Measurements from ENCODE around the gene THBS4.
"Not testable (repeated sequence)": the region's sequence is repeated elsewhere in the genome, so short reads cannot be mapped to it uniquely, and the experiment has no call there.

Gene THBS4

DNA sequence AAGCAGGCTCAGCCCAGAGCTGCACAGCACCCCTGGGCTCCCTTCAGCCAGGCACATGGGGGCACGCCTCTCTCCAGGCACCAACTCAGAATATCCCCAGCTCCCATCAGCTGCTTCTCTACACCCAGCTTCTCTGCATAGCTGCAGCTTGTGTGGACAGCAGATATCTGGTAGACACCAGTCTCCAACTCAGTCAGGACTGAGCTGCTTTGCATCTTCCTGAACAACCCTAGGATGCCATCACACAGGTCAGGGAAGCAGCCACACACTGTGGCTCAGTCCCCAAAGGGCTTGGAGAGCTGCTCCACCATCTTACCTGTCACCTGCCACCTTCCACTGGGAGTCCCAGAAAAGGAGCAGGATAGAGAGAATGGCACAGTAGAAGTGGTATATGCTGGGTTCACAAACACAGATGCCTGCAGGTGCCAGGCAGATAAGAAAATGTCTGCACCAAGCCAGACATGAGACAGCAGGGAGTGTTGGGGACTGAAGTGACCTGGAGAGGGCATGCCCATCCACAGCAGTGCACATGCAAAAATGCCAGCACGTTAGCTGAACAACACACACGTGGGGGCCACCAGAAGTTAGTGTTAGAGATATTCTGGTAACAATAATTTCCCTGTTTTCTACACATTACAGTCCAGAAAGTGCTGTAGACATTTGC lies 42.0 kb downstream of the THBS4 start:
- Histone ChIP-seq H3K9ac (ENCODE audit: low read length) (no peak overlapping the region), H3K27ac (ENCODE audit: low read depth, low read length) (no peak overlapping the region), H3K4me3 (ENCODE audit: low read depth, low read length) (no peak overlapping the region), H3K4me1 (ENCODE audit: control insufficient read depth, insufficient read depth, low read length) (peaks cover 4% of the 10 kb centered on the region; the same call in 1 of the 2 replicates), H3K27me3 (ENCODE audit: control insufficient read depth, insufficient read depth, low read length) (no peaks in the 10 kb centered on the region), H3K36me3 (ENCODE audit: control insufficient read depth, insufficient read depth, low read length) (no peaks in the 10 kb centered on the region), H3K9me3 (ENCODE audit: control insufficient read depth, insufficient read depth, low read depth, low read length) (no peaks in the 10 kb centered on the region)

DNA sequence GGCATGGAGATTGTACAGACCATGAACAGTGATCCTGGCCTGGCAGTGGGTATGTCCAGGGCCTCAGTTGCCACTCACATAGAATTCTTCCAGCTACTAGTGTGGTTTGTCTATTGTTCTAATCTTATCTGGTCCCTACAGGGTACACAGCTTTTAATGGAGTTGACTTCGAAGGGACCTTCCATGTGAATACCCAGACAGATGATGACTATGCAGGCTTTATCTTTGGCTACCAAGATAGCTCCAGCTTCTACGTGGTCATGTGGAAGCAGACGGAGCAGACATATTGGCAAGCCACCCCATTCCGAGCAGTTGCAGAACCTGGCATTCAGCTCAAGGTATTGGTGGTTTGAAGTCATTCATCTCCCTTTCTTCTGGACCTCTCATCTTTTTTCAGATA lies 43.8 kb downstream of the THBS4 start:
- Histone ChIP-seq H3K27me3 (ENCODE audit: control insufficient read depth, insufficient read depth, low read length) (no peaks in the 10 kb centered on the region), H3K4me3 (ENCODE audit: low read depth, low read length) (no peak overlapping the region), H3K27ac (ENCODE audit: low read depth, low read length) (no peak overlapping the region), H3K9me3 (ENCODE audit: control insufficient read depth, insufficient read depth, low read depth, low read length) (no peaks in the 10 kb centered on the region), H3K9ac (ENCODE audit: low read length) (no peak overlapping the region), H3K36me3 (ENCODE audit: control insufficient read depth, insufficient read depth, low read length) (no peaks in the 10 kb centered on the region), H3K4me1 (ENCODE audit: control insufficient read depth, insufficient read depth, low read length) (peaks cover 12% of the 10 kb centered on the region; the same call in 1 of the 2 replicates)

DNA sequence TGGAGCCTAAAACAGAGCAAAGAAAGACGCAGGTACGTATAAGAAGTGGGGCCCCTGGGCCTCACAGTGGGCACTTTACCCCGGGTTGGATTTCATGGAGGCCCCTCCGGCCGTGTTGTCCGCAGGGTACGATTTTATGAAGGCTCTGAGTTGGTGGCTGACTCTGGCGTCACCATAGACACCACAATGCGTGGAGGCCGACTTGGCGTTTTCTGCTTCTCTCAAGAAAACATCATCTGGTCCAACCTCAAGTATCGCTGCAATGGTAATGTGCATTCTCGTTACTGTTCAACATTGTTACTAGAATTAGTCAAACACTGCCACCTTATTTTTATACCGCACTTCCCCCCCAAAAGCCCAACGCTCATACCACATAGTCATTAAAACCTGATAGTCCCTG lies 47.1 kb downstream of the THBS4 start:
- H3K4me3 ChIP-seq (ENCODE audit: low read depth, low read length) = no peak overlapping the region
- H3K9me3 ChIP-seq (ENCODE audit: control insufficient read depth, insufficient read depth, low read depth, low read length) = no peaks in the 10 kb centered on the region
- peaks cover 12% of the 10 kb centered on the region; the same call in 1 of the 2 replicates for H3K4me1 ChIP-seq (ENCODE audit: control insufficient read depth, insufficient read depth, low read length)
- no peak overlapping the region for H3K9ac ChIP-seq (ENCODE audit: low read length)
- H3K27ac ChIP-seq (ENCODE audit: low read depth, low read length) = no peak overlapping the region
- H3K27me3 ChIP-seq (ENCODE audit: control insufficient read depth, insufficient read depth, low read length) = no peaks in the 10 kb centered on the region
- no peaks in the 10 kb centered on the region for H3K36me3 ChIP-seq (ENCODE audit: control insufficient read depth, insufficient read depth, low read length)

DNA sequence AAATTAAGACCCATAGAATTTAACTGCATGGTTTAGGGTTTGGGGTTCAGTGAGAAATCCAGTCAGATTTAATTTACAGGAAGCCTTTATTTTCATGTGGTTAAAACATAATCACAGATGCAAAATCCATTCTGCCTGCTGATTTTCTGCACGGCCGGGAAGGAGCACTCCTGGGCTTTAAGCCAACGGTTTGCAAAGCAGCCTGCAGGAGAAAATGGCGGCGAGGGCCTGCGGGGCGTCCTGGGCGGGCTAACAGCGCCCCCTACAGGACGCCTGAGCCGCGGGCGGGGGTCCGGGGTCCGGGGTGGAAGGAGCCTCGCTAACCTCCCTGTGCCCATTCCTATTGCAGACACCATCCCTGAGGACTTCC lies 47.6 kb downstream of the THBS4 start:
- Histone ChIP-seq H3K36me3 (ENCODE audit: control insufficient read depth, insufficient read depth, low read length) (no peaks in the 10 kb centered on the region), H3K9ac (ENCODE audit: low read length) (no peak overlapping the region), H3K27me3 (ENCODE audit: control insufficient read depth, insufficient read depth, low read length) (no peaks in the 10 kb centered on the region), H3K27ac (ENCODE audit: low read depth, low read length) (no peak overlapping the region), H3K4me3 (ENCODE audit: low read depth, low read length) (no peak overlapping the region), H3K4me1 (ENCODE audit: control insufficient read depth, insufficient read depth, low read length) (peaks cover 12% of the 10 kb centered on the region; the same call in 1 of the 2 replicates), H3K9me3 (ENCODE audit: control insufficient read depth, insufficient read depth, low read depth, low read length) (no peaks in the 10 kb centered on the region)

DNA sequence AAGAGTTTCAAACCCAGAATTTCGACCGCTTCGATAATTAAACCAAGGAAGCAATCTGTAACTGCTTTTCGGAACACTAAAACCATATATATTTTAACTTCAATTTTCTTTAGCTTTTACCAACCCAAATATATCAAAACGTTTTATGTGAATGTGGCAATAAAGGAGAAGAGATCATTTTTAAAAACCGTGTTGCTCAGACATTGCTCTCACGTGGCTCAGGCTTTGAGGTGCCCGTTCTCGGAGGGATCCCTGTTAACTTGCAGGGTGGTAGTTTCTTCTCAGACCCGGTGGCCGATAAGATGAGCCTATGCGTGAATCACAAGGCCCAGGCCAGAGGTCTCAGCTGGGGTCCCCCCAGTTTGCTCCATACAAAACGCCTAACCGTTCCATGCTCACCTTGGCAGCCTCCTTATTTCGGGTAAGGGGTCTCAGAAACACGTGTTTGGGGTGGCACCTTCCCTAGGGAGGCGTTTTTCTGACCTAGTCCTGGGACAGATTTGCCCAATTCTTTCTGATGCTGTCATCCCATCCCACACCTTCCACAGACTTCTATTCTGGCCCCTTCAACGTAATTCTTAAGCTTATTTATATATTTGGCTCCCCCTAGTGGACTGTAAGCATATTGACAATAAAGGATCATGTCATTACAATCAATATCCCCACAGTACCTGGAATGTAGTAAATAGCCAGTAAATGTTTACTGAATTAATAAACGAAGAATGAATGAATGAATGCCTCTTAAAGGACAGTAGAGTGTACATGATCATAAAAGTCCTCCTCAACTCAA lies 48.1 kb downstream of the THBS4 start:
- Histone ChIP-seq H3K27ac (ENCODE audit: low read depth, low read length) (no peak overlapping the region), H3K36me3 (ENCODE audit: control insufficient read depth, insufficient read depth, low read length) (no peaks in the 10 kb centered on the region), H3K4me1 (ENCODE audit: control insufficient read depth, insufficient read depth, low read length) (peaks cover 12% of the 10 kb centered on the region; the same call in 1 of the 2 replicates), H3K27me3 (ENCODE audit: control insufficient read depth, insufficient read depth, low read length) (no peaks in the 10 kb centered on the region), H3K4me3 (ENCODE audit: low read depth, low read length) (no peak overlapping the region), H3K9me3 (ENCODE audit: control insufficient read depth, insufficient read depth, low read depth, low read length) (no peaks in the 10 kb centered on the region), H3K9ac (ENCODE audit: low read length) (no peak overlapping the region)

DNA sequence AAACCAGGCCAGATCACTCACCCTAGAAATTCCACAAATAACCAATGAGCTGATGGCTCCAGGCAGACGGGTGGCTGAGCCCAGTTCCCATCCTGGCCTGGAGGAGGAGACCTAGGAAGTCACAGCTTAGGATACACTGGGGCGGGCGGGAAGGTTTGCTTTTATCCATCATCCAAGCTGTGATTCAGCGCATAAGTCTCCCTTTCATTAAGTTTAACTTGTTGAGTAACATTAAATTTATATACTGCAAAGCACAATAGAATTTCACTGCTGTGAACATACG lies 55.7 kb downstream of the THBS4 start:
- no peak overlapping the region for H3K9ac ChIP-seq (ENCODE audit: low read length)
- no peaks in the 10 kb centered on the region for H3K27me3 ChIP-seq (ENCODE audit: control insufficient read depth, insufficient read depth, low read length)
- no peak overlapping the region for H3K27ac ChIP-seq (ENCODE audit: low read depth, low read length)
- H3K36me3 ChIP-seq (ENCODE audit: control insufficient read depth, insufficient read depth, low read length) = no peaks in the 10 kb centered on the region
- H3K4me3 ChIP-seq (ENCODE audit: low read depth, low read length) = no peak overlapping the region
- H3K9me3 ChIP-seq (ENCODE audit: control insufficient read depth, insufficient read depth, low read depth, low read length) = no peaks in the 10 kb centered on the region
- H3K4me1 ChIP-seq (ENCODE audit: control insufficient read depth, insufficient read depth, low read length) = peaks cover 16% of the 10 kb centered on the region; the same call in 1 of the 2 replicates

DNA sequence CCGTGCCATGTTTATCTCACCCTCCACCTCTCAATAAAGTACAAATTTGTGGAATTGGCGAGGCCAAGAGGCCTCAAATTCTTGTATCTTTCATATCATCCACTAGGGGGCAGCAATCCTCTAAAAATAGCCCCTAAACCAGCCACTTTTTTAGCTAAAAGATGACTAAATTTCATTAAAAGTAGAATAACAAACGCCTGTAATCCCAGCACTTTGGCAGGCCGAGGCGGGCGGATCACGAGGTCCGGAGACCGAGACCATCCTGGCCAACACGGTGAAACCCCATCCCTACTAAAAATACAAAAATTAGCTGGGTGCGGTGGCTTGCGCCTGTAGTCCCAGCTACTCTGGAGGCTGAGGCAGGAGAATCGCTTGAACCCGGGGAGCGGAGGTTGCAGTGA lies 56.6 kb downstream of the THBS4 start:
- H3K9me3 ChIP-seq (ENCODE audit: control insufficient read depth, insufficient read depth, low read depth, low read length); H3K4me3 ChIP-seq (ENCODE audit: low read depth, low read length); H3K27me3 ChIP-seq (ENCODE audit: control insufficient read depth, insufficient read depth, low read length); H3K9ac ChIP-seq (ENCODE audit: low read length); H3K36me3 ChIP-seq (ENCODE audit: control insufficient read depth, insufficient read depth, low read length); H3K27ac ChIP-seq (ENCODE audit: low read depth, low read length): not testable (repeated sequence)
- H3K4me1 ChIP-seq (ENCODE audit: control insufficient read depth, insufficient read depth, low read length) = peaks cover 16% of the 10 kb centered on the region; the same call in 1 of the 2 replicates

DNA sequence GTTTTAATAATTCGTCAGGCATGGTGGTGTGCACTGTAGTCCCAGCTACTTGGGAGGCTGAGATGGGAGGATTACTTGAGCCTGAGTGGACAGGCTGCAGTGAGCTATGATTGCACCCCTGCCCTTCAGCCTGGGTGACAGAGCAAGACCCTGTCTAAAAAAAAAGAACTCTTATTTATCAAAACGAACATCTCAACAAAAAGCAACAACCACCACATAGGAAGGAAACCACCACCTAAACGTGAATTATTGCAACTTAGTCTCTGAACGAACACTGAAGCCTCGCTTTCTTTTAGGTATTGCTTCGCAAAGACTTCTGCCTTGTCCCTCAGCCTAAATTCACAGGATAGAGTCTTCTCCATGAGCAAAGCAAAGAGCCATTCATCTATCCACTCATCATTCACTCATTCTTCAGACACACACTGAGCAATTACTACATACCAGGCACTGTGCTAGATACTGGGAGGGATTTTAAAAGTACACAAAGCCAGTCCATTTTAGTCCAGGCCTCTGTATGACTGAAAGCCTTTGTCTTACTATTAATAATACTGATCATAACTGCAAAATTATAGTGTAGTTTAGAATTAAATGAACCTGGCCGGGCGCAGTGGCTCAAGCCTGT lies 57.4 kb downstream of the THBS4 start:
- H3K27ac ChIP-seq (ENCODE audit: low read depth, low read length) = no peak overlapping the region; the same call in 1 of the 2 replicates
- no peaks in the 10 kb centered on the region for H3K9me3 ChIP-seq (ENCODE audit: control insufficient read depth, insufficient read depth, low read depth, low read length)
- peaks cover 21% of the 10 kb centered on the region for H3K4me1 ChIP-seq (ENCODE audit: control insufficient read depth, insufficient read depth, low read length)
- H3K9ac ChIP-seq (ENCODE audit: low read length) = no peak overlapping the region
- no peaks in the 10 kb centered on the region for H3K27me3 ChIP-seq (ENCODE audit: control insufficient read depth, insufficient read depth, low read length)
- H3K4me3 ChIP-seq (ENCODE audit: low read depth, low read length) = no peak overlapping the region
- no peaks in the 10 kb centered on the region for H3K36me3 ChIP-seq (ENCODE audit: control insufficient read depth, insufficient read depth, low read length)

DNA sequence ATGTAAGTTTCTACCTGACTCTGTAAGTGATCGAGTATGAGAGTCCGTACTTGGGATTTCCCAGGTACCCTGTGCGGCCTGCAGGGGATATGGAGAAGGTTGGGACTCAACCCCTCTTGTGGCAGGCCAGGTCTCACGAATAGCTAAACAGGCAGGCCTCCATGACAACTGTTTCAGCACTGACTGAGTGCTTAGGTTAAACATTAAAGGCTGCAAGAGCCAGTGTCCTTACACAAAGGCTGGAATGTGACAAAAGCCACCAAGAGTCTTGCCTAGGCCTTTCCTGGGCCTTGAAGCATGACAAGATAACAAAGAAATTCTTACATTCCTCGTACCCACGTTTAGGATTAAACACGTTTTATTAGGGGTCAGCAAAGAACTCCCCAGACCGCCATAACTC lies 58.6 kb downstream of the THBS4 start:
- H3K27me3 ChIP-seq (ENCODE audit: control insufficient read depth, insufficient read depth, low read length) = no peaks in the 10 kb centered on the region

DNA sequence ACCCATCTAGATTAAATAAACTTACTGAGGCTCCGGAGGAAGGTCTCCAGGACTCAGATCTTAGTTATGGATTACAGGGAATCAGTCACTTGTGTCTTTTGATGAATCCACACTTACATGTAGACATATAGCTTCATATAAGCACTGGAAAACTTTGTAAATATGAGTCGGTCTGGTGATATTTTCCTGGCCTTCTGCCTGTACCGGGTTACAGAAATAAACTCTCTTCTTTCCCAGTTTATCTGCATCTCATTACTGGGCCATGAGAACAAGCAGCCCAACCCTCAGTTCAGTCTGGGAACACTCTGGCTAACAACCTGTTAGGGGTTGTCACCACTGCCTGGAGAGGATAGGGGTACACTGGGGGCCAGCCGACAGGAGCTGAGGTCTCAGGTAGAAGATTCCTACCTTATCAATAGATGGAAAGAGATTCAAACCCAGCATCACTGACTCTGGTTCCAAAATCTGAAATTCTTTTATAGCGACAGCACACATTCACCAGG lies 59.1 kb downstream of the THBS4 start:
- Histone ChIP-seq H3K27me3 (ENCODE audit: control insufficient read depth, insufficient read depth, low read length) (no peaks in the 10 kb centered on the region), H3K9me3 (ENCODE audit: control insufficient read depth, insufficient read depth, low read depth, low read length) (no peaks in the 10 kb centered on the region), H3K36me3 (ENCODE audit: control insufficient read depth, insufficient read depth, low read length) (no peaks in the 10 kb centered on the region), H3K9ac (ENCODE audit: low read length) (peak overlapping the region; percentile 37), H3K4me3 (ENCODE audit: low read depth, low read length) (no peak overlapping the region), H3K4me1 (ENCODE audit: control insufficient read depth, insufficient read depth, low read length) (peaks cover 31% of the 10 kb centered on the region), H3K27ac (ENCODE audit: low read depth, low read length) (peak overlapping the region; percentile 7; the same call in 1 of the 2 replicates)

More for the DNA sequence above, 58.6 kb downstream of the THBS4 start:
- Histone ChIP-seq H3K9me3 (ENCODE audit: control insufficient read depth, insufficient read depth, low read depth, low read length) (no peaks in the 10 kb centered on the region), H3K27ac (ENCODE audit: low read depth, low read length) (peak overlapping the region; percentile 7; the same call in 1 of the 2 replicates), H3K4me3 (ENCODE audit: low read depth, low read length) (no peak overlapping the region), H3K9ac (ENCODE audit: low read length) (no peak overlapping the region), H3K4me1 (ENCODE audit: control insufficient read depth, insufficient read depth, low read length) (peaks cover 31% of the 10 kb centered on the region), H3K36me3 (ENCODE audit: control insufficient read depth, insufficient read depth, low read length) (no peaks in the 10 kb centered on the region)

DNA sequence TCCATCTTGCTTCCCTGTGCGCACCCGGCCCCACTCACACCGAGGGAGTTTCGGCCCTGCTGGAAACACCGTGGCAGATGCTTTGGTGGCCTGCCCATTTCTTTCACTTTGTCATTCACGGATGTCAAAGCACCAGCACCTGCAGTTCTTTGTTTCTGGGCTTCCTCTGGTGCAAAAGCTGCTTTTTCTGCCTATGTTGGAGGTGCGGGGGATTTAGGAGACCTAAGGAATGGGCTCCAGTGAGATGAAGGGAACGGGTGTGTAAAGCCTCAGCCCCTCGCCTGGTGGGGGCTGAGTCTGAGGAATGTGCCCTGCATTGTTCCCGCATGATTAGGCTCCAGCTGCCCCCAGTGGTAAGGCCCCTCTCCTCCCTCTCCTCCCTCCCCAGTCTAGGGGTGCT lies 62.3 kb downstream of the THBS4 start:
- Histone ChIP-seq H3K4me3 (ENCODE audit: low read depth, low read length) (no peak overlapping the region), H3K4me1 (ENCODE audit: control insufficient read depth, insufficient read depth, low read length) (peaks cover 27% of the 10 kb centered on the region), H3K27ac (ENCODE audit: low read depth, low read length) (no peak overlapping the region), H3K27me3 (ENCODE audit: control insufficient read depth, insufficient read depth, low read length) (no peaks in the 10 kb centered on the region), H3K9ac (ENCODE audit: low read length) (no peak overlapping the region), H3K36me3 (ENCODE audit: control insufficient read depth, insufficient read depth, low read length) (no peaks in the 10 kb centered on the region), H3K9me3 (ENCODE audit: control insufficient read depth, insufficient read depth, low read depth, low read length) (no peaks in the 10 kb centered on the region)
